SK-N-SH treated with all-trans-retinoic acid at 6 μM for 48 hours (cell line): ENCODE data around the gene PSMD3.

Experiments used
- BACH2 ChIP-seq: fragments of 250-450 bp; sonication (Bioruptor Pico); IDR thresholded peaks from 2 replicates; pipeline ENCODE4 v1.9.0; 2021; ENCODE audit warnings: mild to moderate bottlenecking, borderline replicate concordance
- CSDC2 ChIP-seq: fragments of 250-450 bp; sonication (Bioruptor Pico); IDR thresholded peaks from 2 replicates; pipeline ENCODE4 v1.5.0; 2020; ENCODE audit warnings: mild to moderate bottlenecking, moderate library complexity
- ISL1 ChIP-seq: fragments of 250-450 bp; sonication (Bioruptor Pico); IDR thresholded peaks from 2 replicates; pipeline ENCODE4 v2.1.2; 2022; ENCODE audit warnings: mild to moderate bottlenecking, moderate library complexity
- PPARA ChIP-seq: fragments of 250-450 bp; sonication (Bioruptor Pico); IDR thresholded peaks from 2 replicates; pipeline ENCODE4 v1.5.0; 2020; ENCODE audit warnings: mild to moderate bottlenecking, borderline replicate concordance
- TSHZ2 ChIP-seq: fragments of 250-450 bp; sonication (Bioruptor Pico); IDR thresholded peaks from 2 replicates; pipeline ENCODE4 v1.5.0; 2020; ENCODE audit warnings: mild to moderate bottlenecking, moderate library complexity
- ZC3H10 ChIP-seq: fragments of 250-450 bp; sonication (Bioruptor Pico); IDR thresholded peaks from 2 replicates; pipeline ENCODE4 v1.5.1; 2021; ENCODE audit warnings: mild to moderate bottlenecking, moderate library complexity
- ZFP30 ChIP-seq: fragments of 450-650 bp; formaldehyde crosslinking; IDR thresholded peaks from 2 replicates; pipeline ENCODE4 v1.5.0; 2022; ENCODE audit warnings: mild to moderate bottlenecking, moderate library complexity
- ZNF565 ChIP-seq: fragments of 450-650 bp; formaldehyde crosslinking; conservative IDR thresholded peaks from 2 replicates; pipeline ENCODE4 v1.5.0; 2020; ENCODE audit warnings: low read depth, mild to moderate bottlenecking, moderate library complexity
- ZNF8 ChIP-seq: fragments of 450-650 bp; formaldehyde crosslinking; IDR thresholded peaks from 2 replicates; pipeline ENCODE4 v1.5.0; 2020; ENCODE audit warnings: mild to moderate bottlenecking, moderate library complexity
- TF ChIP-seq, protein P1 (sequence below): fragments of 250-450 bp; sonication (Bioruptor Pico); IDR thresholded peaks from 2 replicates; pipeline ENCODE4 v1.8.0; 2020; ENCODE audit warnings: mild to moderate bottlenecking, moderate library complexity, borderline replicate concordance
- TF ChIP-seq, protein P2 (sequence below): fragments of 250-450 bp; sonication (Bioruptor Pico); IDR thresholded peaks from 2 replicates; pipeline ENCODE4 v1.5.1; 2021; ENCODE audit warnings: mild to moderate bottlenecking, moderate library complexity
- TF ChIP-seq, protein P3 (sequence below): fragments of 250-450 bp; sonication (Bioruptor Pico); IDR thresholded peaks from 2 replicates; pipeline ENCODE4 v1.8.0; 2021; ENCODE audit warnings: low read depth, mild to moderate bottlenecking, moderate library complexity, borderline replicate concordance

DNA sequence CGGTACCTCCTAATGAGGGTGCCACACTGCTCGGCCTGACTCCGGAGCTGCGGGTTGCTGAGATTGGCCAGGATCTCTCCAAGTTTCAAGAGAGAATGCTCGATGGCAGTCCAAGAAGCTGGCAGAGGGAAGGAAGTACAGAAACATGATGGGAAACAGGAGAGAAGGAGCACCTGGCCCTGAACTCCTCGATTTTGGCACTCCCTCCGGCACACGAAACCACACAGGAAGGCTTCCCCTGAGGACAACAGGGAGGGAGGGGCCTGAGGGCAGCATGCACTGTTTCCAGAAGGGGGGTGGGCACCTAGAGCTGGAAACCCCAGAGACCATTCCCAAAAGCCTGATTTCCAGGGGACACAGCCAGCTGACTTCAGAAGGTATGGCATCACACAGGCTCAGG, 52.7 kb downstream of the PSMD3 start:
- TF ChIP-seq CSDC2 (CRISPR knock-in tag) (no peak), BACH2 (CRISPR knock-in tag) (no peak), ZC3H10 (CRISPR knock-in tag) (no peak), ISL1 (no peak), ZNF8 (CRISPR knock-in tag) (no peak), TSHZ2 (CRISPR knock-in tag) (no peak), PPARA (CRISPR knock-in tag) (no peak), ZNF565 (CRISPR knock-in tag) (no peak), ZFP30 (CRISPR knock-in tag) (no peak)
- TF ChIP-seq, protein P1, sequence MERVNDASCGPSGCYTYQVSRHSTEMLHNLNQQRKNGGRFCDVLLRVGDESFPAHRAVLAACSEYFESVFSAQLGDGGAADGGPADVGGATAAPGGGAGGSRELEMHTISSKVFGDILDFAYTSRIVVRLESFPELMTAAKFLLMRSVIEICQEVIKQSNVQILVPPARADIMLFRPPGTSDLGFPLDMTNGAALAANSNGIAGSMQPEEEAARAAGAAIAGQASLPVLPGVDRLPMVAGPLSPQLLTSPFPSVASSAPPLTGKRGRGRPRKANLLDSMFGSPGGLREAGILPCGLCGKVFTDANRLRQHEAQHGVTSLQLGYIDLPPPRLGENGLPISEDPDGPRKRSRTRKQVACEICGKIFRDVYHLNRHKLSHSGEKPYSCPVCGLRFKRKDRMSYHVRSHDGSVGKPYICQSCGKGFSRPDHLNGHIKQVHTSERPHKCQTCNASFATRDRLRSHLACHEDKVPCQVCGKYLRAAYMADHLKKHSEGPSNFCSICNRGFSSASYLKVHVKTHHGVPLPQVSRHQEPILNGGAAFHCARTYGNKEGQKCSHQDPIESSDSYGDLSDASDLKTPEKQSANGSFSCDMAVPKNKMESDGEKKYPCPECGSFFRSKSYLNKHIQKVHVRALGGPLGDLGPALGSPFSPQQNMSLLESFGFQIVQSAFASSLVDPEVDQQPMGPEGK (CRISPR knock-in tag), result no peak
- TF ChIP-seq, protein P2, sequence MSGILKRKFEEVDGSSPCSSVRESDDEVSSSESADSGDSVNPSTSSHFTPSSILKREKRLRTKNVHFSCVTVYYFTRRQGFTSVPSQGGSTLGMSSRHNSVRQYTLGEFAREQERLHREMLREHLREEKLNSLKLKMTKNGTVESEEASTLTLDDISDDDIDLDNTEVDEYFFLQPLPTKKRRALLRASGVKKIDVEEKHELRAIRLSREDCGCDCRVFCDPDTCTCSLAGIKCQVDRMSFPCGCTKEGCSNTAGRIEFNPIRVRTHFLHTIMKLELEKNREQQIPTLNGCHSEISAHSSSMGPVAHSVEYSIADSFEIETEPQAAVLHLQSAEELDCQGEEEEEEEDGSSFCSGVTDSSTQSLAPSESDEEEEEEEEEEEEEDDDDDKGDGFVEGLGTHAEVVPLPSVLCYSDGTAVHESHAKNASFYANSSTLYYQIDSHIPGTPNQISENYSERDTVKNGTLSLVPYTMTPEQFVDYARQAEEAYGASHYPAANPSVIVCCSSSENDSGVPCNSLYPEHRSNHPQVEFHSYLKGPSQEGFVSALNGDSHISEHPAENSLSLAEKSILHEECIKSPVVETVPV (CRISPR knock-in tag), result no peak
- TF ChIP-seq, protein P3, sequence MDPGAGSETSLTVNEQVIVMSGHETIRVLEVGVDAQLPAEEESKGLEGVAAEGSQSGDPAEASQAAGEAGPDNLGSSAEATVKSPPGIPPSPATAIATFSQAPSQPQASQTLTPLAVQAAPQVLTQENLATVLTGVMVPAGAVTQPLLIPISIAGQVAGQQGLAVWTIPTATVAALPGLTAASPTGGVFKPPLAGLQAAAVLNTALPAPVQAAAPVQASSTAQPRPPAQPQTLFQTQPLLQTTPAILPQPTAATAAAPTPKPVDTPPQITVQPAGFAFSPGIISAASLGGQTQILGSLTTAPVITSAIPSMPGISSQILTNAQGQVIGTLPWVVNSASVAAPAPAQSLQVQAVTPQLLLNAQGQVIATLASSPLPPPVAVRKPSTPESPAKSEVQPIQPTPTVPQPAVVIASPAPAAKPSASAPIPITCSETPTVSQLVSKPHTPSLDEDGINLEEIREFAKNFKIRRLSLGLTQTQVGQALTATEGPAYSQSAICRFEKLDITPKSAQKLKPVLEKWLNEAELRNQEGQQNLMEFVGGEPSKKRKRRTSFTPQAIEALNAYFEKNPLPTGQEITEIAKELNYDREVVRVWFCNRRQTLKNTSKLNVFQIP (CRISPR knock-in tag), result no peak
